NCI-H1694 (cell line): ENCODE data around the gene PGAP2.

ENCODE experiments used
- DNase-seq: peaks from one replicate; lab custom pipeline; 2025; lab: John Stamatoyannopoulos, UW

The PGAP2 gene

GRCh38 chr11:3832816-3833215, 24.5 kb downstream of the PGAP2 start:
- no peak for DNase-seq

- no peak for DNase-seq
Measured at GRCh38 chr11:3833449-3833848, 25.1 kb downstream of the PGAP2 start.

GRCh38 chr11:3834349-3834663, 25.9 kb downstream of the PGAP2 start:
- no peak for DNase-seq

- no peak for DNase-seq
Measured at GRCh38 chr11:3834664-3835461, 26.5 kb downstream of the PGAP2 start.

GRCh38 chr11:3835751-3836150, 27.4 kb downstream of the PGAP2 start:
- DNase-seq = no peak

GRCh38 chr11:3836903-3837302, 28.5 kb downstream of the PGAP2 start:
- no peak for DNase-seq

- DNase-seq = no peak
Measured at GRCh38 chr11:3837793-3838192, 29.4 kb downstream of the PGAP2 start.

- DNase-seq = no peak
Measured at GRCh38 chr11:3838504-3838903, 30.1 kb downstream of the PGAP2 start.

- DNase-seq = no peak
Measured at GRCh38 chr11:3840004-3840869, 31.9 kb downstream of the PGAP2 start.

- DNase-seq = no peak
Measured at GRCh38 chr11:3840870-3841425, 32.6 kb downstream of the PGAP2 start, which contains the start of gene RHOG. RHOG (minus strand) TSS chr11:3840959; CDS start chr11:3828138, 12,821 bp downstream.

- peak; percentile 42 for DNase-seq
Measured at GRCh38 chr11:3841426-3842350, 33.3 kb downstream of the PGAP2 start.

- DNase-seq = no peak
Measured at GRCh38 chr11:3843326-3843725, 35.0 kb downstream of the PGAP2 start.

GRCh38 chr11:3845246-3845645, 36.9 kb downstream of the PGAP2 start:
- DNase-seq = no peak

GRCh38 chr11:3845670-3846069, 37.3 kb downstream of the PGAP2 start:
- no peak for DNase-seq

GRCh38 chr11:3849297-3849874, 41.0 kb downstream of the PGAP2 start:
- peak; percentile 58 for DNase-seq

GRCh38 chr11:3853545-3853842, 45.1 kb downstream of the PGAP2 start:
- DNase-seq = no peak

- no peak for DNase-seq
Measured at GRCh38 chr11:3853899-3854659, 45.7 kb downstream of the PGAP2 start.

- DNase-seq = no peak
Measured at GRCh38 chr11:3854660-3854976, 46.3 kb downstream of the PGAP2 start.

GRCh38 chr11:3854977-3855807, 46.8 kb downstream of the PGAP2 start, which contains the start of gene STIM1:
STIM1 (plus strand) TSS chr11:3855664; CDS start chr11:3856271, 607 bp downstream.
- peak; percentile 78 for DNase-seq
